ENCODE data around the gene PSMD8.
"Not testable (repeated sequence)": the region's sequence is repeated elsewhere in the genome, so short reads cannot be mapped to it uniquely, and the experiment has no call there.

The PSMD8 gene

DNA sequence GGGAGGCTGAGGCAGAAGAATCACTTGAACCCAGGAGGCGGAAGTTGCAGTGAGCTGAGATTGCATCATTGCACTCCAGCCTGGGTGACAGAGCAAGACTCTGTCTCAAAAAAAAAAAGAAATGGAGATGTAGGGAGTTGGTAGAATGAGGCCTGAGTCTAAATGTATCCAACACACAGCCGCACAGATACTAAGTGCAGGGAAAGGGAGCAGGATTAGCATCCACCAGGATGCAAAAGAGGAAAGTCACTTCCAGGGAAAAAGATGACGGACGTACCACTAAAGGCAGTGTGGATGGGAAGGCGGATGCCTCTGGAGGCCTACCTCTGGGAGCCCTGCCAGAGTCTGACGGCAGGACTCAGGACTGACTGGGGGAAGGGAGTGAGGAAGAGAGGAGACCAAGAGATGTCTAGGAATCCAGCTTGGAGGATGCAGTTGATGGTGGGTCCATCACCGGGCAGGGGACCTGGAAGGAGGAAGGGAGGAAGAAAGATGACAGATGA lies 35.3 kb downstream of the PSMD8 start:
- H3K4me3 ChIP-seq (ENCODE audit: low read length) = no peak overlapping the region
- no peaks in the 10 kb centered on the region for H3K9me3 ChIP-seq (ENCODE audit: control insufficient read depth, low read length)
- no peaks in the 10 kb centered on the region for H3K4me1 ChIP-seq (ENCODE audit: control insufficient read depth, insufficient read depth, low read length)
- no peaks in the 10 kb centered on the region for H3K27me3 ChIP-seq (ENCODE audit: control insufficient read depth, insufficient read depth, low read length)
- no peaks in the 10 kb centered on the region for H3K36me3 ChIP-seq (ENCODE audit: control insufficient read depth, insufficient read depth, low read length)
- no peak overlapping the region for H3K9ac ChIP-seq (ENCODE audit: low read length)

- H3K36me3 ChIP-seq (ENCODE audit: control insufficient read depth, insufficient read depth, low read length); H3K9me3 ChIP-seq (ENCODE audit: control insufficient read depth, low read length); H3K9ac ChIP-seq (ENCODE audit: low read length); H3K4me3 ChIP-seq (ENCODE audit: low read length); H3K27me3 ChIP-seq (ENCODE audit: control insufficient read depth, insufficient read depth, low read length); H3K4me1 ChIP-seq (ENCODE audit: control insufficient read depth, insufficient read depth, low read length): not testable (repeated sequence)
Observed at GRCh38 chr19:38410407-38410806, 36.0 kb downstream of the PSMD8 start.

GRCh38 chr19:38411041-38411712 lies 36.8 kb downstream of the PSMD8 start:
- Histone ChIP-seq H3K4me3 (ENCODE audit: low read length) (no peak overlapping the region), H3K36me3 (ENCODE audit: control insufficient read depth, insufficient read depth, low read length) (no peaks in the 10 kb centered on the region)

DNA sequence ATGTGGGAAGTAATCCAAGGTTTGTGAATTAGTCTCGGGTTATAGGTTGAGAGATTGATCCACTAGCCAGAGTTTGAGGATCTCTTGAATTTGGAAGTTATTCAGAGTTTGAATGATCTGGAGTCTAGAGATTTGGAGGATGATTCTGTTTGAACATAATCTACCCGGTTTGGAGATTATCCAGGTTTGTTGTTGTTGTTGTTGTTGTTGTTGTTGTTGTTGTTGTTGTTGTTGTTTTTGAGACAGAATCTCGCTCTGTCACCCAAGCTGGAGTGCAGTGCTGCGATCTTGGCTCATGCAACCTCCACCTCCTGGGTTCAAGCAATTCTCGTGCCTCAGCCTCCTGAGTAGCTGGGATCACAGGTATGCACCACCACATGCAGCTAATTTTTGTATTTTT lies 37.5 kb downstream of the PSMD8 start:
- not testable (repeated sequence) for H3K4me1 ChIP-seq (ENCODE audit: control insufficient read depth, insufficient read depth, low read length); H3K9ac ChIP-seq (ENCODE audit: low read length); H3K4me3 ChIP-seq (ENCODE audit: low read length); H3K36me3 ChIP-seq (ENCODE audit: control insufficient read depth, insufficient read depth, low read length); H3K27me3 ChIP-seq (ENCODE audit: control insufficient read depth, insufficient read depth, low read length); H3K9me3 ChIP-seq (ENCODE audit: control insufficient read depth, low read length)

More at GRCh38 chr19:38411041-38411712, 36.8 kb downstream of the PSMD8 start:
- no peaks in the 10 kb centered on the region for H3K4me1 ChIP-seq (ENCODE audit: control insufficient read depth, insufficient read depth, low read length)
- no peaks in the 10 kb centered on the region for H3K9me3 ChIP-seq (ENCODE audit: control insufficient read depth, low read length)
- H3K27me3 ChIP-seq (ENCODE audit: control insufficient read depth, insufficient read depth, low read length) = no peaks in the 10 kb centered on the region
- no peak overlapping the region for H3K9ac ChIP-seq (ENCODE audit: low read length)

DNA sequence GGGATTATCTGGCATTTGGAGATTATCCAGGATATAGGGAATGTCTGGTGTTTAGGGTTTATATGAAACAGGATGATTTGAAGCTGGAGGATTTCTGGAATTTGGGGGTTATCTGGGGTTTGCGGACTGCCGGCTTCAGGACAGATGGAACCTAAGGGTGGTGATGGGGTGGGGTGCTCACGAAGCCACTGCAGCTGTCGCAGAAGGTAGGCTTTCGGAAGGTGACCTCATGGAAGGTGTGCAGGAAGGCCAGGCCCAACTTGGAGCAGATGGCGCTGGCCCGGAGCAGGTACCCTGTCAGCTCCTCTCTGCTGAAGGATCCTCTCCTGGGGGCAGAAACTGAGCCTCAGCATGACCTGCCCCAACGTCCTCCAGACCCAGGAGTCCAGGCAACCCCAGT lies 38.1 kb downstream of the PSMD8 start:
- Histone ChIP-seq H3K36me3 (ENCODE audit: control insufficient read depth, insufficient read depth, low read length) (no peaks in the 10 kb centered on the region), H3K9ac (ENCODE audit: low read length) (no peak overlapping the region)

GRCh38 chr19:38412961-38413360 lies 38.6 kb downstream of the PSMD8 start:
- Histone ChIP-seq H3K4me3 (ENCODE audit: low read length) (no peak overlapping the region), H3K4me1 (ENCODE audit: control insufficient read depth, insufficient read depth, low read length) (peaks cover 5% of the 10 kb centered on the region), H3K36me3 (ENCODE audit: control insufficient read depth, insufficient read depth, low read length) (no peaks in the 10 kb centered on the region), H3K9ac (ENCODE audit: low read length) (no peak overlapping the region), H3K9me3 (ENCODE audit: control insufficient read depth, low read length) (no peaks in the 10 kb centered on the region), H3K27me3 (ENCODE audit: control insufficient read depth, insufficient read depth, low read length) (peaks cover 11% of the 10 kb centered on the region)

More for the DNA sequence above, 38.1 kb downstream of the PSMD8 start:
- Histone ChIP-seq H3K4me3 (ENCODE audit: low read length) (no peak overlapping the region), H3K9me3 (ENCODE audit: control insufficient read depth, low read length) (no peaks in the 10 kb centered on the region), H3K4me1 (ENCODE audit: control insufficient read depth, insufficient read depth, low read length) (peaks cover under 1% of the 10 kb centered on the region), H3K27me3 (ENCODE audit: control insufficient read depth, insufficient read depth, low read length) (peaks cover 8% of the 10 kb centered on the region)

- peaks cover 9% of the 10 kb centered on the region for H3K4me1 ChIP-seq (ENCODE audit: control insufficient read depth, insufficient read depth, low read length)
- no peak overlapping the region for H3K9ac ChIP-seq (ENCODE audit: low read length)
- no peak overlapping the region for H3K4me3 ChIP-seq (ENCODE audit: low read length)
- no peaks in the 10 kb centered on the region for H3K36me3 ChIP-seq (ENCODE audit: control insufficient read depth, insufficient read depth, low read length)
- peaks cover 15% of the 10 kb centered on the region for H3K27me3 ChIP-seq (ENCODE audit: control insufficient read depth, insufficient read depth, low read length)
- no peaks in the 10 kb centered on the region for H3K9me3 ChIP-seq (ENCODE audit: control insufficient read depth, low read length)
Observed at GRCh38 chr19:38413416-38413815, 39.0 kb downstream of the PSMD8 start.

DNA sequence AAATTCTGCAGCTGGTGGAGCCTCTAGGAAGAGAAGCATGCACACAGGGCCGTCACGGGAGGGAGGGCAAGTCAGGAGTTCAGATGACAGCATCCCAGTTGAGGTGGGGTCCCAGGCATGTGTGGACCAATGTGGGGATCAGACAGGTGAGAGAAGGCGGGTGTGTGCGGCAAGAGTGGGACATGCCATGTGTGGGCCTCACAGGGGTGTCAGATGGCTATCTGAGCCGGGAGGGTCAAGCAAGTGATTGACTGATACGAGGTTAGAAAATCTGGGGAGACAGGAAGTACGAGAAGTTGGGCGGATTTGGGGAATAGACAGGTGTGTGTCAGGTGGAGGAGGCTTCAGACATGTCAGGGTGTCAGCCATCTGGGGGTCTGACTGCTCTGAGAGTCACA lies 42.8 kb downstream of the PSMD8 start:
- no peak overlapping the region for H3K4me3 ChIP-seq (ENCODE audit: low read length)
- no peaks in the 10 kb centered on the region for H3K36me3 ChIP-seq (ENCODE audit: control insufficient read depth, insufficient read depth, low read length)
- H3K4me1 ChIP-seq (ENCODE audit: control insufficient read depth, insufficient read depth, low read length) = peaks cover 9% of the 10 kb centered on the region
- no peak overlapping the region for H3K9ac ChIP-seq (ENCODE audit: low read length)
- peaks cover 25% of the 10 kb centered on the region for H3K27me3 ChIP-seq (ENCODE audit: control insufficient read depth, insufficient read depth, low read length)
- no peaks in the 10 kb centered on the region for H3K9me3 ChIP-seq (ENCODE audit: control insufficient read depth, low read length)

- Histone ChIP-seq H3K4me1 (ENCODE audit: control insufficient read depth, insufficient read depth, low read length) (peaks cover 9% of the 10 kb centered on the region), H3K9me3 (ENCODE audit: control insufficient read depth, low read length) (no peaks in the 10 kb centered on the region), H3K27me3 (ENCODE audit: control insufficient read depth, insufficient read depth, low read length) (peaks cover 25% of the 10 kb centered on the region), H3K36me3 (ENCODE audit: control insufficient read depth, insufficient read depth, low read length) (no peaks in the 10 kb centered on the region), H3K4me3 (ENCODE audit: low read length) (no peak overlapping the region), H3K9ac (ENCODE audit: low read length) (peak overlapping the region; percentile 7)
Observed at GRCh38 chr19:38417544-38418506, 43.5 kb downstream of the PSMD8 start.

GRCh38 chr19:38420935-38421334 lies 46.6 kb downstream of the PSMD8 start:
- H3K27me3 ChIP-seq (ENCODE audit: control insufficient read depth, insufficient read depth, low read length) = peaks cover 25% of the 10 kb centered on the region
- peaks cover 9% of the 10 kb centered on the region for H3K4me1 ChIP-seq (ENCODE audit: control insufficient read depth, insufficient read depth, low read length)
- H3K4me3 ChIP-seq (ENCODE audit: low read length) = no peak overlapping the region
- no peak overlapping the region for H3K9ac ChIP-seq (ENCODE audit: low read length)
- no peaks in the 10 kb centered on the region for H3K36me3 ChIP-seq (ENCODE audit: control insufficient read depth, insufficient read depth, low read length)
- H3K9me3 ChIP-seq (ENCODE audit: control insufficient read depth, low read length) = no peaks in the 10 kb centered on the region

- no peak overlapping the region for H3K9ac ChIP-seq (ENCODE audit: low read length)
- peaks cover 23% of the 10 kb centered on the region for H3K27me3 ChIP-seq (ENCODE audit: control insufficient read depth, insufficient read depth, low read length)
- H3K36me3 ChIP-seq (ENCODE audit: control insufficient read depth, insufficient read depth, low read length) = no peaks in the 10 kb centered on the region
- H3K4me1 ChIP-seq (ENCODE audit: control insufficient read depth, insufficient read depth, low read length) = peaks cover 9% of the 10 kb centered on the region
- no peaks in the 10 kb centered on the region for H3K9me3 ChIP-seq (ENCODE audit: control insufficient read depth, low read length)
- no peak overlapping the region for H3K4me3 ChIP-seq (ENCODE audit: low read length)
Observed at GRCh38 chr19:38421856-38422255, 47.5 kb downstream of the PSMD8 start.

- Histone ChIP-seq H3K4me1 (ENCODE audit: control insufficient read depth, insufficient read depth, low read length) (peaks cover 9% of the 10 kb centered on the region), H3K4me3 (ENCODE audit: low read length) (no peak overlapping the region), H3K27me3 (ENCODE audit: control insufficient read depth, insufficient read depth, low read length) (peaks cover 18% of the 10 kb centered on the region), H3K36me3 (ENCODE audit: control insufficient read depth, insufficient read depth, low read length) (no peaks in the 10 kb centered on the region), H3K9me3 (ENCODE audit: control insufficient read depth, low read length) (no peaks in the 10 kb centered on the region), H3K9ac (ENCODE audit: low read length) (no peak overlapping the region)
Observed at GRCh38 chr19:38422438-38422837, 48.1 kb downstream of the PSMD8 start.
